Effector memory CD8-positive, alpha-beta T cell (primary cell): Measurements from ENCODE around the gene F2RL3.

ENCODE experiments used
- ATAC-seq: fragments of 150-1000 bp; cut with Tn5 transposase; replicated peaks from 2 replicates; pipeline ENCODE4 v1.10.0; 2021; ENCODE audit warnings: mild to moderate bottlenecking, moderate library complexity
- DNase-seq, 3 experiments: peaks; one replicate each; pipeline ENCODE4 v3.0.0; 2021
- H3K27ac Mint-ChIP-seq, 2 donors: one replicate each; pipeline ENCODE4 v1.8.0; 2022; ENCODE audit warnings: mild to moderate bottlenecking in 2 of 2, mixed read lengths in 2 of 2, moderate library complexity in 2 of 2
- H3K27me3 Mint-ChIP-seq, 2 donors: one replicate each; pipeline ENCODE4 v1.8.0; 2022; ENCODE audit warnings: mixed read lengths in 2 of 2
- H3K36me3 Mint-ChIP-seq: one replicate; pipeline ENCODE4 v1.8.0; 2022; ENCODE audit warnings: mild to moderate bottlenecking, moderate library complexity, mixed read lengths; ENCODE audit not compliant: insufficient read depth
- H3K4me1 Mint-ChIP-seq, 2 donors: one replicate each; pipeline ENCODE4 v1.8.0; 2022; ENCODE audit warnings: low read depth in 2 of 2, mixed read lengths in 2 of 2
- H3K4me3 Mint-ChIP-seq, 2 donors: one replicate each; pipeline ENCODE4 v1.8.0; 2022; ENCODE audit warnings: mild to moderate bottlenecking in 2 of 2, mixed read lengths in 2 of 2, moderate library complexity in 2 of 2
- H3K9me3 Mint-ChIP-seq, 2 donors: one replicate each; pipeline ENCODE4 v1.8.0; 2022; ENCODE audit warnings: mixed read lengths in 2 of 2

F2RL3 gene

DNA sequence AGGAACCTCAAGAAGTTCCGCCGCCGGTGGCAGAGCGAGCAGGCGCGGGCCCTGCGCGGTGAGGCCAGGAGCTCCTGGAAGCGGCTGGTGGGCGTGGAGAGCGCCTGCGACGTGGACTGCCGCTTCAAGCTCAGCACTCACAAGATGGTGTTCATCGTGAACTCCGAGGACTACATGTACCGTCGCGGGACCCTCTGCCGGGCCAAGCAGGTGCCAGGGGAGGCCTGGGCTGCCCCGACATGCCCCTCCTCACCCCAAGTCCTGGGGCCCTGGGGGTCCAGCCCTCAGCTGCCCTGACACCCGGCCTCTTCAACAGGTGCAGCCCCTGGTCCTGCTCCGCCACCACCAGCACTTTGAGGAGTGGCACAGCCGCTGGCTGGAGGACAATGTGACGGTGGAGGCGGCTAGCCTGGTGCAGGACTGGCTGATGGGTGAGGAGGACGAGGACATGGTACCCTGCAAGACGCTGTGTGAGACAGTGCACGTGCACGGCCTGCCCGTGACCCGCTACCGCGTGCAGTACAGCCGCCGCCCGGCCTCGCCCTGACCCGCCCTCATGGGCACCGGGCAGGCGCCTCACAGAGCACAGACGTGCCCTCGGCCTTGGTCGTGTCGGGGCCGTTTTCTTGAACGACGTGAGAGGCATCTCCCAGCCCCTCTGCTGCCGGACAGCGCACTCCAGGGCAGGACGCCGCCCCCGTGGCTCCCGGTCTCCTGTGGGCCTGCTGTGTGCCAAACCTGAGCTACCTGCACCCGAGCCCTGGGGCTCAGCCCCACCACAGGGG is 10.4 kb upstream of the F2RL3 start:
- no peak overlapping the region for H3K27ac Mint-ChIP-seq
- DNase-seq (no peak), ATAC-seq (no peak)
- H3K36me3 Mint-ChIP-seq, result peaks cover 16% of the 10 kb centered on the region
- peaks cover 11 to 12% of the 10 kb centered on the region in 2 donors for H3K4me1 Mint-ChIP-seq
- no peak overlapping the region for H3K4me3 Mint-ChIP-seq
- peaks cover 0 to 14% of the 10 kb centered on the region in 2 donors for H3K9me3 Mint-ChIP-seq
- no peaks in the 10 kb centered on the region for H3K27me3 Mint-ChIP-seq

- H3K27ac Mint-ChIP-seq, result no peak overlapping the region
- DNase-seq (no peak), ATAC-seq (no peak)
- peaks cover 0 to 12% of the 10 kb centered on the region in 2 donors for H3K9me3 Mint-ChIP-seq
- H3K4me3 Mint-ChIP-seq, result no peak overlapping the region
- peaks cover 3% of the 10 kb centered on the region for H3K36me3 Mint-ChIP-seq
- no peaks in the 10 kb centered on the region for H3K27me3 Mint-ChIP-seq
- H3K4me1 Mint-ChIP-seq, result peaks cover 0 to 3% of the 10 kb centered on the region in 2 donors
These were observed 7.8 kb upstream of the F2RL3 start for GRCh38 chr19:16880884-16881554.

DNA sequence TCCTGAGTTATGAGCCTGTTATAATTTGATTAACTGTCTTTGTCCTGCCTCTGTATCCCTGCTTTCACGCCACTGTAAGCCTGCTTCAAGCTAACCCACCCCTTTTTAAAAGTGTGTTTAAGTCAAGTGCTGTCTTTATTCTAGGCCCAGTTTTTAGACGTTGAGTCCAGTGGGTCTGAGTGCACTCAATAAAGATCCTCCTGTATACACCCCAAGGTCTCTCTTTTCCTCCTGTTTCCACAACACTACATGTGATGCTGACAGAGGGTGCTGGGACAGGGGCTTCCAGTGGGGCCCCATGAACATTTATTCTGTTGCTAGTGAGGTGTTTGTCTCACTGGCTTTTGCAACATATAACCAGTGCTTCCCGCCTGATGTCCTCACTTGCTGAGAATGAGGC is 6.7 kb upstream of the F2RL3 start:
- Mint-ChIP-seq H3K4me1 (peaks cover 0 to 3% of the 10 kb centered on the region in 2 donors), H3K9me3 (peaks cover 0 to 12% of the 10 kb centered on the region in 2 donors), H3K27ac (no peak overlapping the region), H3K4me3 (no peak overlapping the region), H3K27me3 (no peaks in the 10 kb centered on the region), H3K36me3 (peaks cover 3% of the 10 kb centered on the region)
- DNase-seq, result no peak
- ATAC-seq, result no peak

- no peak overlapping the region for H3K4me3 Mint-ChIP-seq
- peaks cover 2 to 3% of the 10 kb centered on the region in 2 donors for H3K4me1 Mint-ChIP-seq
- ATAC-seq, result no peak
- DNase-seq, result no peak
- no peaks in the 10 kb centered on the region for H3K36me3 Mint-ChIP-seq
- H3K27me3 Mint-ChIP-seq, result peaks cover 0 to 9% of the 10 kb centered on the region in 2 donors
- H3K9me3 Mint-ChIP-seq, result peaks cover 0 to 12% of the 10 kb centered on the region in 2 donors
- no peak overlapping the region for H3K27ac Mint-ChIP-seq
These were observed 5.3 kb upstream of the F2RL3 start for GRCh38 chr19:16883522-16883921.

- ATAC-seq (no peak), DNase-seq (no peak)
- Mint-ChIP-seq H3K4me3 (no peak overlapping the region), H3K9me3 (peaks cover 0 to 12% of the 10 kb centered on the region in 2 donors), H3K27me3 (peaks cover under 1 to 19% of the 10 kb centered on the region in 2 donors), H3K27ac (no peak overlapping the region), H3K4me1 (peaks cover 2 to 6% of the 10 kb centered on the region in 2 donors), H3K36me3 (no peaks in the 10 kb centered on the region)
These were observed 3.6 kb upstream of the F2RL3 start for GRCh38 chr19:16885166-16885565.

- ATAC-seq (no peak), DNase-seq (no peak)
- Mint-ChIP-seq H3K27ac (no peak overlapping the region), H3K4me3 (no peak overlapping the region), H3K27me3 (peaks cover 5 to 19% of the 10 kb centered on the region in 2 donors), H3K9me3 (peaks cover 0 to 12% of the 10 kb centered on the region in 2 donors), H3K4me1 (peaks cover 0 to 6% of the 10 kb centered on the region in 2 donors), H3K36me3 (no peaks in the 10 kb centered on the region)
These were observed 2.4 kb upstream of the F2RL3 start for GRCh38 chr19:16886305-16886880.

DNA sequence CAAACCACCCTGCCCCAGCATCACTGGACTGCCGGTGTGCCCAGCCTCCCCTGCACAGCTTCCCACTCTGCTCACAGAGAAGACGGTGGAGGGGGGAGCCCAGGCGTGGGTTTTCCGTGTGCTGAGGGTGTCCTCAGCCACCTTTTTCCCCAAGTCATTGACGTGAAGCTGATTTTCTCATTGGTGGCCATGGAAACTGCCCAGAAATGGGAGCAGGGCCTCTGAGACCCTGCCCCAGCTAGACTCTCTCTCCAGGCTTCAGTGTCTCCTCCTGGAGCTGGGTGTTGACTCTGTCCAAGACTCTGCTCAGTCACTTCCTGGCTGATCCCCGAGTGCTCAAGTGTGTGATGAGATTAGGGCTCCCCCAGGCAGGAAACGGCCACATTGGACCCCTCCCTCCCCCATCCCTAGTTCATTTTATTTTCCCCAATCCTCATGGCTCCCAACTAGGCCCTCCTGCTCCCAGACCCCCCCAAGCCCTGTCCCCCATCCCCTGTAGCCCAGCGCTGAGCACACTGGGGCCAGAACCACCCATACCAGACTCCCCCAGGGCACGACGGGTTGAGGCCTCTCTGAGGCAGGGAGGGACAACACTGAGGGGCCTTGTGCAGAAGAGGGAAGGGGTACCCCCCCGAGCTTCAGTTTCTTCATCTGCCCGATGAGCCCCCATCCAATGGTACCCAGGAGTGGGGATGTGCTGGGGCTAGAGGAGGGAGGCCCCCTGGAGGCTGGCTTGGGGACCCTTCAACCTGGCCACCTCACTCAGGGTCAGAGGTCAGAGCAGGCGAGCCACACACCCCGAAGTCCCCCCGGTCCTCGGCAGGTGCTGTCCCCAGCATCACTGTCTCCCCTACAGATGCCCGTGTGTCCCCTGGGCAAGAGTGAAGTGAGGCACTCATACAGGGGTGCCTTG is 1.2 kb upstream of the F2RL3 start:
- no peak overlapping the region for H3K27ac Mint-ChIP-seq
- no peaks in the 10 kb centered on the region for H3K36me3 Mint-ChIP-seq
- peaks cover 0 to 4% of the 10 kb centered on the region in 2 donors for H3K9me3 Mint-ChIP-seq
- ATAC-seq (no peak), DNase-seq (no peak)
- H3K27me3 Mint-ChIP-seq, result peaks cover 10 to 19% of the 10 kb centered on the region in 2 donors
- no peak overlapping the region for H3K4me3 Mint-ChIP-seq
- H3K4me1 Mint-ChIP-seq, result peaks cover 0 to 6% of the 10 kb centered on the region in 2 donors

DNA sequence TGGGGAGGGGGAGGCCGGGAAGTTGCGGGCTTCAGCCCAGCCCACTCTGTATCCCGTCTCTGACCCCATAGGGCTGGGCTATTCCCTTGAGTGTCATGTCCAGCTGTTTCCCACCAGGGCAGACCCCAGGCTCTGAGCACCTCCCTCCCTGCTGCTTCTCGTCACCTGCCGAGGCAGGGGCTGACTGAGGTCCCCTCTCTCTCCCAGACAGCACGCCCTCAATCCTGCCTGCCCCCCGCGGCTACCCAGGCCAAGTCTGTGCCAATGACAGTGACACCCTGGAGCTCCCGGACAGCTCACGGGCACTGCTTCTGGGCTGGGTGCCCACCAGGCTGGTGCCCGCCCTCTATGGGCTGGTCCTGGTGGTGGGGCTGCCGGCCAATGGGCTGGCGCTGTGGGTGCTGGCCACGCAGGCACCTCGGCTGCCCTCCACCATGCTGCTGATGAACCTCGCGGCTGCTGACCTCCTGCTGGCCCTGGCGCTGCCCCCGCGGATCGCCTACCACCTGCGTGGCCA is 625 bp downstream of the F2RL3 start:
- Mint-ChIP-seq H3K27ac (no peak overlapping the region), H3K36me3 (no peaks in the 10 kb centered on the region), H3K4me3 (no peak overlapping the region), H3K4me1 (peaks cover 0 to 6% of the 10 kb centered on the region in 2 donors), H3K9me3 (no peaks in the 10 kb centered on the region), H3K27me3 (peaks cover 12 to 19% of the 10 kb centered on the region in 2 donors)
- no peak for ATAC-seq
- DNase-seq, result no peak

GRCh38 chr19:16889883-16890460 is 1.2 kb downstream of the F2RL3 start:
- no peak overlapping the region for H3K27ac Mint-ChIP-seq

DNA sequence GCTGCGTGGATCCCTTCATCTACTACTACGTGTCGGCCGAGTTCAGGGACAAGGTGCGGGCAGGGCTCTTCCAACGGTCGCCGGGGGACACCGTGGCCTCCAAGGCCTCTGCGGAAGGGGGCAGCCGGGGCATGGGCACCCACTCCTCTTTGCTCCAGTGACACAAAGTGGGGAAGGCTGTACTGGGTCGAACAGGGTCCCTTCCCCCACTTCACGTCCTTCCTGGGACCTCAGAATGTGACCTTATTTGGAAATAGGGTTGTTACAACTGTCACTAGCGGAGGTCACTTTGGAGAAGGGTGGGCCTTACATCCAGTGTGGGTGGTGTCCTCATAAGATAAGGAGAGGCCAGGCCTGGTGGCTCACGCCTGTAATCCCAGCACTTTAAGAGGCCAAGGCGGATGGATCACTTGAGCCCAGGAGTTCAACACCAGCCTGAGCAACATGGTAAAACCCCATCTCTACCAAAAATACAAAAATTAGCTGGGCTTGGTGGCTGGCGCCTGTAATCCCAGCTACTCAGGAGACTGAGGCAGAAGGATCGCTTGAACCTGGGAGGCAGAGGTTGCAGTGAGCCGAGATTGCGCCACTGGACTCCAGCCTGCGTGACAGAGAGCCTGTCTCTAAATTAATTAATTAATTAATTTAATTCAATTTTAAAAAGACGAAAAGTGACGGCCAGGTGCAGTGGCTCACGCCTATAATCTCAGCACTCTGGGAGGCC is 1.8 kb downstream of the F2RL3 start:
- H3K9me3 Mint-ChIP-seq, result no peaks in the 10 kb centered on the region
- no peak overlapping the region for H3K4me3 Mint-ChIP-seq
- no peaks in the 10 kb centered on the region for H3K36me3 Mint-ChIP-seq
- no peak overlapping the region for H3K27ac Mint-ChIP-seq
- peaks cover 19% of the 10 kb centered on the region in 2 donors for H3K27me3 Mint-ChIP-seq
- no peak for DNase-seq
- ATAC-seq, result no peak
- peaks cover 0 to 8% of the 10 kb centered on the region in 2 donors for H3K4me1 Mint-ChIP-seq

More at GRCh38 chr19:16889883-16890460, 1.2 kb downstream of the F2RL3 start:
- Mint-ChIP-seq H3K9me3 (no peaks in the 10 kb centered on the region), H3K27me3 (peaks cover 12 to 19% of the 10 kb centered on the region in 2 donors), H3K4me3 (no peak overlapping the region), H3K36me3 (no peaks in the 10 kb centered on the region), H3K4me1 (peaks cover 0 to 8% of the 10 kb centered on the region in 2 donors)
- ATAC-seq (no peak), DNase-seq (no peak)

DNA sequence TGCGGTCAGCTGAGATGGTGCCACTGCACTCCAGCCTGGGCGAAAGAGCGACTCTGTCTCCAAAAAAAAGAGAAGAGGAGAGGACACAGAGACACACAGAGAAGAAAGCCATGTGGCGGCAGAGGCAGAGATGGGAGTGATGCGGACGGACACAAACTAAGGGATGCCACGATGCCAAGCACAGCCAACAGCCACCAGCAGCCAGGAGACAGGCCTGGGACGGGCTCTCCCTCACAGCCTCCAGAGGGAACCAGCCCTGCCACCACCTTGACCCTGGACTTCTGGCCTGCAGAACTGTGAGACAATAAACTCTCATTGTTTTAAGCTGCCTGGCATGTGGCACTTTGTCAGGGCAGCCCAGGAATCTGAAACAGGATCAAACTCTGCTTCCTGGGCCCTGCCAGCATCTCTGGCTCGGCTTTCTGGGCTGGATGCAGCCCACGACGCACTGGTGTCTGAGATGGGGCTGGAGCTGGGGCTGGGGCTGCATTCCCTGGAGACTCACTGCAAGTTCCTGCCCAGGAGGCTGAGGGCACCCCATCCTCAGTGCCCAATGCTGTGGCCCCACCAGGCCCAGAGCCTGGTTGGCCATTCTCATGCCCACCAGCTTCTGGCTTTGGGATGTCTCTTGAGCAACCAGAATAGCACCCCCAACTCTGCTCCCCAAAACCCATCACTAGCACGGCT is 3.0 kb downstream of the F2RL3 start:
- peaks cover 19 to 20% of the 10 kb centered on the region in 2 donors for H3K27me3 Mint-ChIP-seq
- H3K4me1 Mint-ChIP-seq, result peaks cover 3 to 8% of the 10 kb centered on the region in 2 donors
- no peaks in the 10 kb centered on the region for H3K9me3 Mint-ChIP-seq
- peaks cover 4% of the 10 kb centered on the region for H3K36me3 Mint-ChIP-seq
- DNase-seq, result no peak
- no peak for ATAC-seq
- no peak overlapping the region for H3K27ac Mint-ChIP-seq
- H3K4me3 Mint-ChIP-seq, result no peak overlapping the region
